GM18519 (cell line): ENCODE data around the gene TCEA2.

Source experiments
- ATAC-seq: cut with Tn5 transposase; IDR thresholded peaks from one replicate; pipeline ENCODE4 v1.9.1; 2021; ENCODE audit warnings: mild to moderate bottlenecking, moderate library complexity; ENCODE audit not compliant: unreplicated experiment, low FRiP score

TCEA2 gene

GRCh38 chr20:64047968-64048401 lies 15.0 kb upstream of the TCEA2 start:
- ATAC-seq = no peak

- ATAC-seq = no peak
Measured at GRCh38 chr20:64048402-64049044, 14.5 kb upstream of the TCEA2 start.

- no peak for ATAC-seq
Measured at GRCh38 chr20:64049060-64049877, 13.7 kb upstream of the TCEA2 start, which contains the start of gene SOX18. Gene SOX18, minus strand, starts transcription at chr20:64049639. Its CDS starts 123 bp downstream, at chr20:64049516.

- no peak for ATAC-seq
Measured at GRCh38 chr20:64049878-64050260, 13.1 kb upstream of the TCEA2 start.

- ATAC-seq = no peak
Measured at GRCh38 chr20:64050261-64051032, 12.6 kb upstream of the TCEA2 start.

- no peak for ATAC-seq
Measured at GRCh38 chr20:64051033-64051452, 12.0 kb upstream of the TCEA2 start.

GRCh38 chr20:64051561-64052325 lies 11.3 kb upstream of the TCEA2 start:
- ATAC-seq = no peak

GRCh38 chr20:64052326-64052722 lies 10.7 kb upstream of the TCEA2 start:
- no peak for ATAC-seq

- ATAC-seq = no peak
Measured at GRCh38 chr20:64052987-64053840, 9.8 kb upstream of the TCEA2 start.

- ATAC-seq = no peak
Measured at GRCh38 chr20:64053841-64054661, 8.9 kb upstream of the TCEA2 start.

- ATAC-seq = no peak
Measured at GRCh38 chr20:64055396-64055892, 7.6 kb upstream of the TCEA2 start.

GRCh38 chr20:64055893-64056638 lies 6.9 kb upstream of the TCEA2 start:
- no peak for ATAC-seq

GRCh38 chr20:64056639-64056888 lies 6.4 kb upstream of the TCEA2 start:
- no peak for ATAC-seq

- ATAC-seq = no peak
Measured at GRCh38 chr20:64056889-64057627, 5.9 kb upstream of the TCEA2 start.

GRCh38 chr20:64057628-64058498 lies 5.1 kb upstream of the TCEA2 start:
- ATAC-seq = no peak

- no peak for ATAC-seq
Measured at GRCh38 chr20:64058536-64058935, 4.5 kb upstream of the TCEA2 start.

GRCh38 chr20:64062276-64062595 lies 762 bp upstream of the TCEA2 start:
- ATAC-seq = no peak
